ENCODE data around the gene DPF3.

Gene DPF3

GRCh38 chr14:72887514-72887913 is 6.4 kb downstream of the DPF3 start:
- Histone ChIP-seq H3K27me3 (ENCODE audit: insufficient read depth, insufficient read length) (peaks cover 21% of the 10 kb centered on the region), H3K9ac (ENCODE audit: insufficient read length, low read depth) (no peak overlapping the region), H3K4me1 (ENCODE audit: insufficient read depth, insufficient read length) (peaks cover 7% of the 10 kb centered on the region), H3K9me3 (ENCODE audit: insufficient read depth, low read length) (no peaks in the 10 kb centered on the region), H3K4me3 (ENCODE audit: insufficient read length, low read depth) (no peak overlapping the region), H3K36me3 (ENCODE audit: insufficient read depth, insufficient read length, low read length) (no peaks in the 10 kb centered on the region)
- TF ChIP-seq ZNF274 (IDR thresholded peaks at IDR 0.05; ENCODE audit: low read depth, low read length) (no peak), YY1 (IDR thresholded peaks at IDR 0.05; ENCODE audit: insufficient read depth, insufficient read length) (no peak)
- DNase-seq (ENCODE audit: low read depth, low spot score), result no peak

DNA sequence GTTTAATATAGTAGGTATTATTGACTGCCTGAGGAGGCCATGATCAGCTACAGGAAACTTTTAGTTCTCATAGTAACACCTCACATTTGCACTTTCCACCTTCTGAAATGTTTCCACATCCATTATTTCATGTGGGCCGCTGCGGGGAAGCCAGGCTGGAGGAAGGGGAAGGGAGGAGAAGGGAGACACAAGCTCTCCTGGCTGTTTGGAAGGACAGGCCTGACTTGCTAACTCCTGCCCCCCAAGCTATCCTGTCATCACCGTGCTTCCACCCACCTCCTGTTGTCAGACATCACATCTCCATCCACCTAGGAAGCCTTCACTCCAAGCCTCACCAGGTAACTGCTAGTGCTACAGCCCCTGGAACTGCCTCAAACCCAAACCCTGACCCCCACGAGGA is 9.5 kb downstream of the DPF3 start:
- Histone ChIP-seq H3K9ac (ENCODE audit: insufficient read length, low read depth) (no peak overlapping the region), H3K36me3 (ENCODE audit: insufficient read depth, insufficient read length, low read length) (no peaks in the 10 kb centered on the region), H3K4me3 (ENCODE audit: insufficient read length, low read depth) (no peak overlapping the region), H3K27me3 (ENCODE audit: insufficient read depth, insufficient read length) (no peaks in the 10 kb centered on the region), H3K9me3 (ENCODE audit: insufficient read depth, low read length) (no peaks in the 10 kb centered on the region), H3K4me1 (ENCODE audit: insufficient read depth, insufficient read length) (peaks cover 2% of the 10 kb centered on the region)
- TF ChIP-seq SUZ12 (IDR thresholded peaks at IDR 0.05; ENCODE audit: extremely low read depth, insufficient read depth, insufficient read length) (no peak), YY1 (IDR thresholded peaks at IDR 0.05; ENCODE audit: insufficient read depth, insufficient read length) (no peak), ZNF274 (IDR thresholded peaks at IDR 0.05; ENCODE audit: low read depth, low read length) (no peak)
- no peak for DNase-seq (ENCODE audit: low read depth, low spot score)

DNA sequence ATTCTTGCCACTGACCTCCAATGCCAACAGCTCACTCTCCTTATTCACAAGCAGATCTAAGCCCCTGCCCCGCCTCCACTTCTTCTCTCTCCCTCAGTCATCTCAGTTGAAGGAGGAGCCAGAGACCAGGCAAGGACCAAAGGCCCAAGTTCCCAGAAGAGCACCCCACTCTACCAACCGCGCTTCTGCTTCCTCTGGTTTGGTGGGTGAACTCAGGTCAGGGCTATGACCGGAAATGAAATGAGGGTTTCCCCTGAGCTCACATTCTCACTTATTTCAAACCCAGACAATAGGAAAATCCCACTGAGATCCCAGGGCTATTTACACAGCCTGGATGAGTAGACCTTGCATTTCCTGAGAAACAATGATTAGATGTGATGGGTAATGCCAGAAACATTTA is 9.9 kb downstream of the DPF3 start:
- Histone ChIP-seq H3K4me3 (ENCODE audit: insufficient read length, low read depth) (no peak overlapping the region), H3K9me3 (ENCODE audit: insufficient read depth, low read length) (no peaks in the 10 kb centered on the region), H3K27me3 (ENCODE audit: insufficient read depth, insufficient read length) (no peaks in the 10 kb centered on the region), H3K9ac (ENCODE audit: insufficient read length, low read depth) (no peak overlapping the region), H3K36me3 (ENCODE audit: insufficient read depth, insufficient read length, low read length) (no peaks in the 10 kb centered on the region), H3K4me1 (ENCODE audit: insufficient read depth, insufficient read length) (no peaks in the 10 kb centered on the region)
- no peak for DNase-seq (ENCODE audit: low read depth, low spot score)
- TF ChIP-seq SUZ12 (IDR thresholded peaks at IDR 0.05; ENCODE audit: extremely low read depth, insufficient read depth, insufficient read length) (no peak), YY1 (IDR thresholded peaks at IDR 0.05; ENCODE audit: insufficient read depth, insufficient read length) (no peak), ZNF274 (IDR thresholded peaks at IDR 0.05; ENCODE audit: low read depth, low read length) (no peak)

GRCh38 chr14:72883109-72883508 is 10.8 kb downstream of the DPF3 start:
- no peaks in the 10 kb centered on the region for H3K9me3 ChIP-seq (ENCODE audit: insufficient read depth, low read length)
- TF ChIP-seq ZNF274 (IDR thresholded peaks at IDR 0.05; ENCODE audit: low read depth, low read length), result no peak
- no peak for TF ChIP-seq SUZ12 (IDR thresholded peaks at IDR 0.05; ENCODE audit: extremely low read depth, insufficient read depth, insufficient read length)
- TF ChIP-seq YY1 (IDR thresholded peaks at IDR 0.05; ENCODE audit: insufficient read depth, insufficient read length), result no peak
- DNase-seq (ENCODE audit: low read depth, low spot score), result no peak

DNA sequence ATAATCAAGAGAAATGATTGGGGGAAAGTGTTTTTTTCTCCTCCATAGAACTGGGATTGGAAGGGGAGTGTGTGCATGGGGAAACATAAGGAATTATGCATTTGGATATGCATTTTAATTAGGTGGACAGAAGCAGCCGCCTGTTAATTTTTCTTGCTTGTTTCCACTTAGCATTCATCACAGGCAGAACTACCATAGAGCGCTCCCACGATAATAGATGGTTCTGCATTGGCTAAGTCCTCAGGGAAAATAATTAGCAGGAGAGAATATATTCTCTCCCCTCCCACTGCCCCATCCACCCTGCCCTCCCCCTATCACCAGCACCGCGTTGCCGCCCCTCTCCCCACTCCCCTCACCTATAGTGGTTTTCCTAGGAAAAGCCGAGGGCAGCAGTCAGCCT is 11.4 kb downstream of the DPF3 start:
- TF ChIP-seq ZNF274 (IDR thresholded peaks at IDR 0.05; ENCODE audit: low read depth, low read length) (no peak), SUZ12 (IDR thresholded peaks at IDR 0.05; ENCODE audit: extremely low read depth, insufficient read depth, insufficient read length) (no peak), YY1 (IDR thresholded peaks at IDR 0.05; ENCODE audit: insufficient read depth, insufficient read length) (no peak)
- Histone ChIP-seq H3K36me3 (ENCODE audit: insufficient read depth, insufficient read length, low read length) (peaks cover 2% of the 10 kb centered on the region), H3K9ac (ENCODE audit: insufficient read length, low read depth) (no peak overlapping the region)

More at GRCh38 chr14:72883109-72883508, 10.8 kb downstream of the DPF3 start:
- no peaks in the 10 kb centered on the region for H3K4me1 ChIP-seq (ENCODE audit: insufficient read depth, insufficient read length)
- no peak overlapping the region for H3K4me3 ChIP-seq (ENCODE audit: insufficient read length, low read depth)
- no peaks in the 10 kb centered on the region for H3K36me3 ChIP-seq (ENCODE audit: insufficient read depth, insufficient read length, low read length)
- no peak overlapping the region for H3K9ac ChIP-seq (ENCODE audit: insufficient read length, low read depth)
- H3K27me3 ChIP-seq (ENCODE audit: insufficient read depth, insufficient read length), result no peaks in the 10 kb centered on the region

DNA sequence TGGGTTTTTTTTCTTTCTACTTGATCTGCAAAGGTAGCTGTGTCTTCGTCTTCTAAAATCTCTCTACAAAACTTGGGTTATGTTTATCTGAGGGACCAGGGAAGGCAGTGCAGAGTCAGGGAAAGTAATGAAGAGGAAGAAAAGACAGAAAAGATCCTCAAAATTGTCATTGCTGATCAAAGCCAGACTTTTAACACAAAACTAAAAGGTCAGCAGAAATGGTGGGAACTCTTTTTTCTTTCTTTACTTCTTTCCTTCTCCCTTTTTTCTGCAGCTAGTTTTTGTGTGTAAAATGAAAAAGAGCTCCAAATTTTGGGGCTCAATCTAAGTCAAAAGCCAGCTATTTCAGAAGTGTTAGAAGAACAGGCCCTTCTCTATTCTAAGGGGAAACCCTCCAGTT is 11.9 kb downstream of the DPF3 start:
- no peak for DNase-seq (ENCODE audit: low read depth, low spot score)
- Histone ChIP-seq H3K36me3 (ENCODE audit: insufficient read depth, insufficient read length, low read length) (peaks cover 2% of the 10 kb centered on the region), H3K9me3 (ENCODE audit: insufficient read depth, low read length) (no peaks in the 10 kb centered on the region), H3K4me1 (ENCODE audit: insufficient read depth, insufficient read length) (no peaks in the 10 kb centered on the region), H3K4me3 (ENCODE audit: insufficient read length, low read depth) (no peak overlapping the region), H3K27me3 (ENCODE audit: insufficient read depth, insufficient read length) (no peaks in the 10 kb centered on the region), H3K9ac (ENCODE audit: insufficient read length, low read depth) (no peak overlapping the region)
- no peak for TF ChIP-seq YY1 (IDR thresholded peaks at IDR 0.05; ENCODE audit: insufficient read depth, insufficient read length)

More for the DNA sequence above, 11.4 kb downstream of the DPF3 start:
- Histone ChIP-seq H3K9me3 (ENCODE audit: insufficient read depth, low read length) (no peaks in the 10 kb centered on the region), H3K27me3 (ENCODE audit: insufficient read depth, insufficient read length) (no peaks in the 10 kb centered on the region), H3K4me3 (ENCODE audit: insufficient read length, low read depth) (no peak overlapping the region), H3K4me1 (ENCODE audit: insufficient read depth, insufficient read length) (no peaks in the 10 kb centered on the region)
- no peak for DNase-seq (ENCODE audit: low read depth, low spot score)

DNA sequence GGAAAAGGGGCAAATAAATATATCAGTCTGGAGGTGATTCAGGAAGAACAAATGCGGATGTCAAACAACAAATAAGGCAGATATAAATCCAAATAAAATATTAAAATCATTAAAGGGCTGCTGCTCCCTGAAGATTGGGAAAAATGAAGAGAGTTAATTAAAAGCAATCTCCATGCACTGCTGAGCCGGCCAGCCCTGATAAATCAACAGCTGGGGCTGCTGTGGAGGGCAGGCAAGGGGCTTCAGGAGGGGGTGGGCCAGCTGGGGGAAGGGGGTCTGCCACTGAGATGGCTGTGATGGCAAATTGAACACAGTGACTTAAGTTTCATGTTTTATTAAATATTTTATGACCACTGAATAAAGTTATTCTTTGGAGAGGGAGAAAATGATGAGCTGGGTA is 12.4 kb downstream of the DPF3 start:
- no peak for TF ChIP-seq ZNF274 (IDR thresholded peaks at IDR 0.05; ENCODE audit: low read depth, low read length)
- TF ChIP-seq SUZ12 (IDR thresholded peaks at IDR 0.05; ENCODE audit: extremely low read depth, insufficient read depth, insufficient read length), result no peak
- no peak for TF ChIP-seq YY1 (IDR thresholded peaks at IDR 0.05; ENCODE audit: insufficient read depth, insufficient read length)
- H3K9me3 ChIP-seq (ENCODE audit: insufficient read depth, low read length), result no peaks in the 10 kb centered on the region
- H3K27me3 ChIP-seq (ENCODE audit: insufficient read depth, insufficient read length), result no peaks in the 10 kb centered on the region
- H3K4me3 ChIP-seq (ENCODE audit: insufficient read length, low read depth), result no peak overlapping the region
- H3K36me3 ChIP-seq (ENCODE audit: insufficient read depth, insufficient read length, low read length), result peaks cover 2% of the 10 kb centered on the region
- H3K9ac ChIP-seq (ENCODE audit: insufficient read length, low read depth), result no peak overlapping the region
- DNase-seq (ENCODE audit: low read depth, low spot score), result no peak
- peaks cover under 1% of the 10 kb centered on the region for H3K4me1 ChIP-seq (ENCODE audit: insufficient read depth, insufficient read length)

GRCh38 chr14:72880820-72881219 is 13.1 kb downstream of the DPF3 start:
- H3K36me3 ChIP-seq (ENCODE audit: insufficient read depth, insufficient read length, low read length), result peaks cover 2% of the 10 kb centered on the region
- H3K9ac ChIP-seq (ENCODE audit: insufficient read length, low read depth), result no peak overlapping the region
- no peaks in the 10 kb centered on the region for H3K9me3 ChIP-seq (ENCODE audit: insufficient read depth, low read length)
- peaks cover 2% of the 10 kb centered on the region for H3K4me1 ChIP-seq (ENCODE audit: insufficient read depth, insufficient read length)
- no peak for DNase-seq (ENCODE audit: low read depth, low spot score)
- H3K4me3 ChIP-seq (ENCODE audit: insufficient read length, low read depth), result no peak overlapping the region
- no peaks in the 10 kb centered on the region for H3K27me3 ChIP-seq (ENCODE audit: insufficient read depth, insufficient read length)
- TF ChIP-seq SUZ12 (IDR thresholded peaks at IDR 0.05; ENCODE audit: extremely low read depth, insufficient read depth, insufficient read length) (no peak), YY1 (IDR thresholded peaks at IDR 0.05; ENCODE audit: insufficient read depth, insufficient read length) (no peak), ZNF274 (IDR thresholded peaks at IDR 0.05; ENCODE audit: low read depth, low read length) (no peak)
